Measurements from ENCODE around the gene PABPC4L.
"Not testable (repeated sequence)": the region's sequence is repeated elsewhere in the genome, so short reads cannot be mapped to it uniquely, and the experiment has no call there.

The PABPC4L gene

GRCh38 chr4:134219043-134219442 is 17.5 kb upstream of the PABPC4L start:
- Histone ChIP-seq H3K79me2 (ENCODE audit: insufficient read depth, low read length) (no peaks in the 10 kb centered on the region), H3K9me2 (replicated peaks; ENCODE audit: insufficient read depth, low read length) (no peaks in the 10 kb centered on the region), H2AFZ (ENCODE audit: low read depth, low read length, severe bottlenecking) (no peak overlapping the region), H3K27me3 (ENCODE audit: low read length) (no peaks in the 10 kb centered on the region), H3K4me2 (ENCODE audit: low read depth, low read length, poor library complexity, severe bottlenecking) (no peak overlapping the region), H3K27ac (ENCODE audit: low read depth, low read length) (no peak overlapping the region), H3K36me3 (ENCODE audit: low read length) (no peaks in the 10 kb centered on the region), H3K4me3 (ENCODE audit: insufficient read depth, low read length, poor library complexity, severe bottlenecking) (no peak overlapping the region), H3K9ac (ENCODE audit: low read length) (no peak overlapping the region), H4K20me1 (ENCODE audit: low read depth, low read length) (no peaks in the 10 kb centered on the region), H3F3A (ENCODE audit: insufficient read depth) (no peaks in the 10 kb centered on the region), H3K9me3 (ENCODE audit: insufficient read depth, low read length) (no peaks in the 10 kb centered on the region)
- TF ChIP-seq CTCF (IDR thresholded peaks at IDR 0.05; ENCODE audit: insufficient read depth, low read length, poor library complexity, severe bottlenecking) (no peak), EZH2phosphoT487 (conservative IDR thresholded peaks at IDR 0.05; ENCODE audit: low read length) (no peak)

- Histone ChIP-seq H3K79me2 (ENCODE audit: insufficient read depth, low read length) (no peaks in the 10 kb centered on the region), H3K27me3 (ENCODE audit: low read length) (no peaks in the 10 kb centered on the region), H3K9me2 (replicated peaks; ENCODE audit: insufficient read depth, low read length) (no peaks in the 10 kb centered on the region), H4K20me1 (ENCODE audit: low read depth, low read length) (no peaks in the 10 kb centered on the region), H3K9me3 (ENCODE audit: insufficient read depth, low read length) (no peaks in the 10 kb centered on the region), H3K4me2 (ENCODE audit: low read depth, low read length, poor library complexity, severe bottlenecking) (no peak overlapping the region), H3K27ac (ENCODE audit: low read depth, low read length) (no peak overlapping the region), H3K4me3 (ENCODE audit: insufficient read depth, low read length, poor library complexity, severe bottlenecking) (no peak overlapping the region), H3F3A (ENCODE audit: insufficient read depth) (no peaks in the 10 kb centered on the region), H3K36me3 (ENCODE audit: low read length) (no peaks in the 10 kb centered on the region), H2AFZ (ENCODE audit: low read depth, low read length, severe bottlenecking) (no peak overlapping the region), H3K9ac (ENCODE audit: low read length) (no peak overlapping the region)
- TF ChIP-seq EZH2phosphoT487 (conservative IDR thresholded peaks at IDR 0.05; ENCODE audit: low read length) (no peak), CTCF (IDR thresholded peaks at IDR 0.05; ENCODE audit: insufficient read depth, low read length, poor library complexity, severe bottlenecking) (no peak)
Observed at GRCh38 chr4:134216411-134216810, 14.8 kb upstream of the PABPC4L start.

- Histone ChIP-seq H3K9me2 (replicated peaks; ENCODE audit: insufficient read depth, low read length) (no peaks in the 10 kb centered on the region), H3K4me2 (ENCODE audit: low read depth, low read length, poor library complexity, severe bottlenecking) (no peak overlapping the region), H3K27ac (ENCODE audit: low read depth, low read length) (no peak overlapping the region), H4K20me1 (ENCODE audit: low read depth, low read length) (no peaks in the 10 kb centered on the region), H3K9ac (ENCODE audit: low read length) (no peak overlapping the region), H3K4me3 (ENCODE audit: insufficient read depth, low read length, poor library complexity, severe bottlenecking) (no peak overlapping the region), H3K9me3 (ENCODE audit: insufficient read depth, low read length) (no peaks in the 10 kb centered on the region), H3K27me3 (ENCODE audit: low read length) (no peaks in the 10 kb centered on the region), H3K79me2 (ENCODE audit: insufficient read depth, low read length) (no peaks in the 10 kb centered on the region), H2AFZ (ENCODE audit: low read depth, low read length, severe bottlenecking) (no peak overlapping the region), H3F3A (ENCODE audit: insufficient read depth) (no peaks in the 10 kb centered on the region), H3K36me3 (ENCODE audit: low read length) (no peaks in the 10 kb centered on the region)
- TF ChIP-seq EZH2phosphoT487 (conservative IDR thresholded peaks at IDR 0.05; ENCODE audit: low read length) (no peak), CTCF (IDR thresholded peaks at IDR 0.05; ENCODE audit: insufficient read depth, low read length, poor library complexity, severe bottlenecking) (no peak)
Observed at GRCh38 chr4:134215620-134216344, 14.2 kb upstream of the PABPC4L start.

GRCh38 chr4:134207955-134208354 is 6.4 kb upstream of the PABPC4L start:
- H3K9ac ChIP-seq (ENCODE audit: low read length); H3F3A ChIP-seq (ENCODE audit: insufficient read depth); H3K4me2 ChIP-seq (ENCODE audit: low read depth, low read length, poor library complexity, severe bottlenecking); H3K27me3 ChIP-seq (ENCODE audit: low read length); H4K20me1 ChIP-seq (ENCODE audit: low read depth, low read length); H3K9me2 ChIP-seq (replicated peaks; ENCODE audit: insufficient read depth, low read length); H2AFZ ChIP-seq (ENCODE audit: low read depth, low read length, severe bottlenecking); H3K9me3 ChIP-seq (ENCODE audit: insufficient read depth, low read length); H3K36me3 ChIP-seq (ENCODE audit: low read length); H3K79me2 ChIP-seq (ENCODE audit: insufficient read depth, low read length); H3K27ac ChIP-seq (ENCODE audit: low read depth, low read length); H3K4me3 ChIP-seq (ENCODE audit: insufficient read depth, low read length, poor library complexity, severe bottlenecking): not testable (repeated sequence)
